K562 (cell line): ENCODE data around the gene MYLK4. TPM values are rescaled to one million over a fixed set of nuclear protein-coding genes. Genes with fewer than 3 reads are reported as not detected.

Experiments
- ARID2 ChIP-seq: fragments of 450-650 bp; IDR thresholded peaks from 2 replicates; pipeline ENCODE4 v1.6.1; 2017; ENCODE audit warnings: antibody characterized with exemption, mild to moderate bottlenecking
- FOXP1 ChIP-seq: sonication (generic); formaldehyde crosslinking; IDR thresholded peaks from 2 replicates; pipeline ENCODE4 v1.8.0; 2022; ENCODE audit warnings: mild to moderate bottlenecking, missing genetic modification reagents
- GATAD2A ChIP-seq: fragments of 450-650 bp; IDR thresholded peaks from 2 replicates; pipeline ENCODE4 v1.6.1; 2017
- HLTF ChIP-seq: fragments of 450-650 bp; IDR thresholded peaks from 2 replicates; pipeline ENCODE4 v1.6.1; 2016
- ID3 ChIP-seq, 2 experiments: fragments of 250-450 bp in 1 of 2; fragments of 450-650 bp in 1 of 2; sonication (Bioruptor Pico) in 1 of 2; IDR thresholded peaks; 2 replicates each; pipeline versions ENCODE4 v1.6.1 to v1.8.0; 2016 to 2021; ENCODE audit warnings: mild to moderate bottlenecking in 2 of 2, moderate library complexity in 2 of 2, missing compliant biosample characterization in 1 of 2, missing genetic modification characterization in 1 of 2
- IRF2 ChIP-seq: sonication (generic); formaldehyde crosslinking; IDR thresholded peaks from 2 replicates; pipeline ENCODE4 v1.8.1; 2022; ENCODE audit warnings: mild to moderate bottlenecking, missing genetic modification reagents
- NBN ChIP-seq: fragments of 450-650 bp; IDR thresholded peaks from 2 replicates; pipeline ENCODE4 v1.6.1; 2016; ENCODE audit warnings: low read depth, mild to moderate bottlenecking
- NCOR1 ChIP-seq: fragments of 450-650 bp; IDR thresholded peaks from 2 replicates; pipeline ENCODE4 v1.6.1; 2016; ENCODE audit warnings: mild to moderate bottlenecking, moderate library complexity
- PHF8 ChIP-seq: fragments of 200-600 bp; sonication (generic); IDR thresholded peaks from 2 replicates; pipeline ENCODE4 v1.6.1; 2012; ENCODE audit warnings: mixed run types, mild to moderate bottlenecking, inconsistent platforms, low read length, moderate library complexity, borderline replicate concordance
- RFX7 ChIP-seq: fragments of 250-450 bp; sonication (Bioruptor Pico); IDR thresholded peaks from 2 replicates; pipeline ENCODE4 v1.5.1; 2021; ENCODE audit warnings: mild to moderate bottlenecking
- SMARCA4 ChIP-seq: fragments of 450-650 bp; IDR thresholded peaks from 2 replicates; pipeline ENCODE4 v1.6.1; 2016
- TAF1 ChIP-seq: IDR thresholded peaks from 2 replicates; pipeline ENCODE4 v1.6.1; 2011; ENCODE audit warnings: mild to moderate bottlenecking, low read length, moderate library complexity; ENCODE audit not compliant: insufficient read depth, control insufficient read depth, severe bottlenecking; ENCODE audit errors: extremely low read depth
- TFAP4 ChIP-seq: sonication (generic); formaldehyde crosslinking; IDR thresholded peaks from 2 replicates; pipeline ENCODE4 v1.8.0; 2022; ENCODE audit warnings: missing genetic modification reagents, mild to moderate bottlenecking, moderate library complexity, borderline replicate concordance
- TFE3 ChIP-seq: fragments of 450-650 bp; formaldehyde crosslinking; IDR thresholded peaks from 2 replicates; pipeline ENCODE4 v1.4.0; 2020; ENCODE audit warnings: mild to moderate bottlenecking, mixed read lengths
- TRIM28 ChIP-seq: fragments of 450-650 bp; IDR thresholded peaks from 2 replicates; pipeline ENCODE4 v1.6.1; 2017
- USF1 ChIP-seq: sonication (generic); formaldehyde crosslinking; IDR thresholded peaks from 2 replicates; pipeline ENCODE4 v1.9.0; 2022; ENCODE audit warnings: mild to moderate bottlenecking, missing genetic modification reagents
- ZNF263 ChIP-seq: sonication (generic); formaldehyde crosslinking; IDR thresholded peaks from 2 replicates; pipeline ENCODE4 v1.8.0; 2022; ENCODE audit warnings: mild to moderate bottlenecking, missing genetic modification reagents, borderline replicate concordance
- polyA plus RNA-seq, 8 experiments: library from polyadenylated mRNA; depleted of rRNA in 4 of 8; stranded (reverse) in 5 of 8; unstranded in 3 of 8; fragments of >200 nt; fragmentation: Nextera tagmentation in 2 of 8; fragmentation: Illumina TruSeq in 1 of 8; extraction: Ambion mirVana in 2 of 8; extraction: Trizol in 1 of 8; gene quantifications; 2 replicates each; pipeline versions ENCODE4 v1.2.1 to v1.2.3, GENCODE V29; 2011 to 2014; ENCODE audit warnings: inconsistent platforms in 1 of 8, missing spikeins in 1 of 8
- total RNA-seq, 7 experiments: library from RNA; depleted of rRNA in 6 of 7; stranded (reverse); fragments of >200 nt in 6 of 7; fragmentation: Illumina TruSeq in 2 of 7; extraction: Trizol in 2 of 7; gene quantifications; 2 replicates each; pipeline versions ENCODE4 v1.2.1 to v1.2.3, GENCODE V29; 2011 to 2021; ENCODE audit warnings: low replicate concordance in 1 of 7
- TF ChIP-seq, protein P1 (sequence below): sonication (generic); formaldehyde crosslinking; IDR thresholded peaks from 2 replicates; pipeline ENCODE4 v1.8.1; 2023; ENCODE audit warnings: mild to moderate bottlenecking, missing genetic modification reagents, moderate library complexity
- TF ChIP-seq, protein P2 (sequence below): fragments of 250-450 bp; sonication (Bioruptor Pico); IDR thresholded peaks from 2 replicates; pipeline ENCODE4 v1.4.0; 2020; ENCODE audit warnings: mild to moderate bottlenecking, moderate library complexity, borderline replicate concordance

The MYLK4 gene
- total and polyA plus RNA-seq, 9 of the 15 experiments (the other 6 are each of a cell fraction or from before 2014, with no cell fraction given): 0.01 to 0.15 (median 0.06) TPM

GRCh38 chr6:2764610-2765165 is 14.0 kb upstream of the MYLK4 start (continued):
- TF ChIP-seq, protein P1, sequence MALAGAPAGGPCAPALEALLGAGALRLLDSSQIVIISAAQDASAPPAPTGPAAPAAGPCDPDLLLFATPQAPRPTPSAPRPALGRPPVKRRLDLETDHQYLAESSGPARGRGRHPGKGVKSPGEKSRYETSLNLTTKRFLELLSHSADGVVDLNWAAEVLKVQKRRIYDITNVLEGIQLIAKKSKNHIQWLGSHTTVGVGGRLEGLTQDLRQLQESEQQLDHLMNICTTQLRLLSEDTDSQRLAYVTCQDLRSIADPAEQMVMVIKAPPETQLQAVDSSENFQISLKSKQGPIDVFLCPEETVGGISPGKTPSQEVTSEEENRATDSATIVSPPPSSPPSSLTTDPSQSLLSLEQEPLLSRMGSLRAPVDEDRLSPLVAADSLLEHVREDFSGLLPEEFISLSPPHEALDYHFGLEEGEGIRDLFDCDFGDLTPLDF: 0 out of 2 replicates have a peak, but pooled peaks have one; percentile 18
- TF ChIP-seq PHF8 (peak; percentile 61; the same call in 1 of the 2 replicates), NBN (peak; percentile 75; the same call in 1 of the 2 replicates), ARID2 (0 out of 2 replicates have a peak, but pooled peaks have one; percentile 25), ZNF263 (CRISPR knock-in tag) (peak; percentile 11; the same call in 1 of the 2 replicates), FOXP1 (0 out of 2 replicates have a peak, but pooled peaks have one; percentile 3), IRF2 (CRISPR knock-in tag) (no peak), GATAD2A (0 out of 2 replicates have a peak, but pooled peaks have one; percentile 11), TRIM28 (peak; percentile 57; the same call in 1 of the 2 replicates), HLTF (no peak), SMARCA4 (peak; percentile 55; the same call in 1 of the 2 replicates), NCOR1 (no peak), TFE3 (CRISPR knock-in tag) (no peak), TAF1 (peak; percentile 75), RFX7 (0 out of 2 replicates have a peak, but pooled peaks have one; percentile 35), TFAP4 (CRISPR knock-in tag) (peak; percentile 14; the same call in 1 of the 2 replicates), ID3 (CRISPR knock-in tag; IDR thresholded peaks at IDR 0.05) (no peak), ID3 (tag; IDR thresholded peaks at IDR 0.05) (no peak; the same call in 1 of the 2 replicates), USF1 (CRISPR knock-in tag) (no peak)
- TF ChIP-seq, protein P2, sequence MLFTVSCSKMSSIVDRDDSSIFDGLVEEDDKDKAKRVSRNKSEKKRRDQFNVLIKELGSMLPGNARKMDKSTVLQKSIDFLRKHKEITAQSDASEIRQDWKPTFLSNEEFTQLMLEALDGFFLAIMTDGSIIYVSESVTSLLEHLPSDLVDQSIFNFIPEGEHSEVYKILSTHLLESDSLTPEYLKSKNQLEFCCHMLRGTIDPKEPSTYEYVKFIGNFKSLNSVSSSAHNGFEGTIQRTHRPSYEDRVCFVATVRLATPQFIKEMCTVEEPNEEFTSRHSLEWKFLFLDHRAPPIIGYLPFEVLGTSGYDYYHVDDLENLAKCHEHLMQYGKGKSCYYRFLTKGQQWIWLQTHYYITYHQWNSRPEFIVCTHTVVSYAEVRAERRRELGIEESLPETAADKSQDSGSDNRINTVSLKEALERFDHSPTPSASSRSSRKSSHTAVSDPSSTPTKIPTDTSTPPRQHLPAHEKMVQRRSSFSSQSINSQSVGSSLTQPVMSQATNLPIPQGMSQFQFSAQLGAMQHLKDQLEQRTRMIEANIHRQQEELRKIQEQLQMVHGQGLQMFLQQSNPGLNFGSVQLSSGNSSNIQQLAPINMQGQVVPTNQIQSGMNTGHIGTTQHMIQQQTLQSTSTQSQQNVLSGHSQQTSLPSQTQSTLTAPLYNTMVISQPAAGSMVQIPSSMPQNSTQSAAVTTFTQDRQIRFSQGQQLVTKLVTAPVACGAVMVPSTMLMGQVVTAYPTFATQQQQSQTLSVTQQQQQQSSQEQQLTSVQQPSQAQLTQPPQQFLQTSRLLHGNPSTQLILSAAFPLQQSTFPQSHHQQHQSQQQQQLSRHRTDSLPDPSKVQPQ (CRISPR knock-in tag): no peak
